ENCODE measurements around the gene PAPPA2.

PAPPA2 gene

GRCh38 chr1:176829261-176829660, 366.3 kb downstream of the PAPPA2 start:
- H3K27me3 ChIP-seq (replicated peaks; ENCODE audit: insufficient read depth, low read length) = no peaks in the 10 kb centered on the region

GRCh38 chr1:176831150-176831549, 368.2 kb downstream of the PAPPA2 start:
- H3K36me3 ChIP-seq (replicated peaks; ENCODE audit: insufficient read depth, low read length) = no peaks in the 10 kb centered on the region
- no peaks in the 10 kb centered on the region for H4K20me1 ChIP-seq (ENCODE audit: insufficient read depth, low read length)
- H3K27me3 ChIP-seq (replicated peaks; ENCODE audit: insufficient read depth, low read length) = no peaks in the 10 kb centered on the region
- H3K27ac ChIP-seq (ENCODE audit: low read length) = no peak overlapping the region
- no peaks in the 10 kb centered on the region for H3K9me3 ChIP-seq (replicated peaks; ENCODE audit: insufficient read depth, low read length)
- H3K9me2 ChIP-seq (replicated peaks; ENCODE audit: insufficient read depth, low read length) = no peaks in the 10 kb centered on the region
- H3F3A ChIP-seq (ENCODE audit: insufficient read depth, low read length) = no peaks in the 10 kb centered on the region
- no peaks in the 10 kb centered on the region for H3K4me1 ChIP-seq (ENCODE audit: low read length)
- no peak overlapping the region for H3K9ac ChIP-seq (ENCODE audit: low read length)
- no peak for TF ChIP-seq EZH2 (optimal IDR thresholded peaks at IDR 0.05; ENCODE audit: low read depth, low read length)
- TF ChIP-seq EZH2phosphoT487 (IDR thresholded peaks at IDR 0.05; ENCODE audit: low read length) = no peak
- no peak for DNase-seq
- no peak overlapping the region for H3K4me3 ChIP-seq (ENCODE audit: low read length)
- no peaks in the 10 kb centered on the region for H3K79me2 ChIP-seq (ENCODE audit: low read length)
- no peak overlapping the region for H3K4me2 ChIP-seq (ENCODE audit: low read depth, low read length)
- H2AFZ ChIP-seq (ENCODE audit: low read length) = no peak overlapping the region

More at GRCh38 chr1:176829261-176829660, 366.3 kb downstream of the PAPPA2 start:
- no peaks in the 10 kb centered on the region for H3K9me2 ChIP-seq (replicated peaks; ENCODE audit: insufficient read depth, low read length)
- no peak for DNase-seq
- no peak overlapping the region for H3K27ac ChIP-seq (ENCODE audit: low read length)
- no peak overlapping the region for H2AFZ ChIP-seq (ENCODE audit: low read length)
- H3F3A ChIP-seq (ENCODE audit: insufficient read depth, low read length) = no peaks in the 10 kb centered on the region
- no peaks in the 10 kb centered on the region for H3K79me2 ChIP-seq (ENCODE audit: low read length)
- H3K9ac ChIP-seq (ENCODE audit: low read length) = no peak overlapping the region
- no peaks in the 10 kb centered on the region for H3K9me3 ChIP-seq (replicated peaks; ENCODE audit: insufficient read depth, low read length)
- no peaks in the 10 kb centered on the region for H3K36me3 ChIP-seq (replicated peaks; ENCODE audit: insufficient read depth, low read length)
- no peaks in the 10 kb centered on the region for H3K4me1 ChIP-seq (ENCODE audit: low read length)
- no peak overlapping the region for H3K4me3 ChIP-seq (ENCODE audit: low read length)
- no peak overlapping the region for H3K4me2 ChIP-seq (ENCODE audit: low read depth, low read length)
- H4K20me1 ChIP-seq (ENCODE audit: insufficient read depth, low read length) = no peaks in the 10 kb centered on the region
- no peak for TF ChIP-seq EZH2 (optimal IDR thresholded peaks at IDR 0.05; ENCODE audit: low read depth, low read length)
- no peak for TF ChIP-seq EZH2phosphoT487 (IDR thresholded peaks at IDR 0.05; ENCODE audit: low read length)
- TF ChIP-seq, protein P1, sequence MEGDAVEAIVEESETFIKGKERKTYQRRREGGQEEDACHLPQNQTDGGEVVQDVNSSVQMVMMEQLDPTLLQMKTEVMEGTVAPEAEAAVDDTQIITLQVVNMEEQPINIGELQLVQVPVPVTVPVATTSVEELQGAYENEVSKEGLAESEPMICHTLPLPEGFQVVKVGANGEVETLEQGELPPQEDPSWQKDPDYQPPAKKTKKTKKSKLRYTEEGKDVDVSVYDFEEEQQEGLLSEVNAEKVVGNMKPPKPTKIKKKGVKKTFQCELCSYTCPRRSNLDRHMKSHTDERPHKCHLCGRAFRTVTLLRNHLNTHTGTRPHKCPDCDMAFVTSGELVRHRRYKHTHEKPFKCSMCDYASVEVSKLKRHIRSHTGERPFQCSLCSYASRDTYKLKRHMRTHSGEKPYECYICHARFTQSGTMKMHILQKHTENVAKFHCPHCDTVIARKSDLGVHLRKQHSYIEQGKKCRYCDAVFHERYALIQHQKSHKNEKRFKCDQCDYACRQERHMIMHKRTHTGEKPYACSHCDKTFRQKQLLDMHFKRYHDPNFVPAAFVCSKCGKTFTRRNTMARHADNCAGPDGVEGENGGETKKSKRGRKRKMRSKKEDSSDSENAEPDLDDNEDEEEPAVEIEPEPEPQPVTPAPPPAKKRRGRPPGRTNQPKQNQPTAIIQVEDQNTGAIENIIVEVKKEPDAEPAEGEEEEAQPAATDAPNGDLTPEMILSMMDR (IDR thresholded peaks at IDR 0.05; ENCODE audit: low read length) = no peak

DNA sequence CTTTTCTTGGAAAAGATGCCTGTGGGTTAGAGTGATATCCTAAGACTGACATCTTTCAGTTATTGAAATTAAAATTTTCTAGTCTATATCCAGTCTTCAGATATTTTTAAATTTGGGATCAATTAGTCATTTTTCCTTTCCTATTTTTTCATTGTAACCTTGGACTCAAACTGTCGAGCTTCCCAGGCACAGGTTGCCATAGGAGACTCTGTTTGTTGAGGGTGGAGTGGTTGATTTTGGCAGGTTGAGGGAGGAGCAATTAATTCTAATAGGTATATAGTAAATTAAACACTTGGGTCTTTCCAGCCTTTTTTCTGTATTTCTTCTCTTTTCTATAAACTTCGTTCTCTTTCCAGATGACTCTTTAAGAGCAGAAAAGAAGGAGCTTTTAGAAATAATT, 374.7 kb downstream of the PAPPA2 start:
- Histone ChIP-seq H3K27ac (ENCODE audit: low read length) (no peak overlapping the region), H3K4me1 (ENCODE audit: low read length) (no peaks in the 10 kb centered on the region), H3K4me2 (ENCODE audit: low read depth, low read length) (no peak overlapping the region), H4K20me1 (ENCODE audit: insufficient read depth, low read length) (no peaks in the 10 kb centered on the region), H3K79me2 (ENCODE audit: low read length) (no peaks in the 10 kb centered on the region), H3K9ac (ENCODE audit: low read length) (no peak overlapping the region), H3K4me3 (ENCODE audit: low read length) (no peak overlapping the region), H2AFZ (ENCODE audit: low read length) (no peak overlapping the region), H3K27me3 (replicated peaks; ENCODE audit: insufficient read depth, low read length) (no peaks in the 10 kb centered on the region), H3K36me3 (replicated peaks; ENCODE audit: insufficient read depth, low read length) (no peaks in the 10 kb centered on the region), H3F3A (ENCODE audit: insufficient read depth, low read length) (no peaks in the 10 kb centered on the region), H3K9me2 (replicated peaks; ENCODE audit: insufficient read depth, low read length) (no peaks in the 10 kb centered on the region), H3K9me3 (replicated peaks; ENCODE audit: insufficient read depth, low read length) (no peaks in the 10 kb centered on the region)
- DNase-seq = no peak
- TF ChIP-seq EZH2 (optimal IDR thresholded peaks at IDR 0.05; ENCODE audit: low read depth, low read length) (no peak), EZH2phosphoT487 (IDR thresholded peaks at IDR 0.05; ENCODE audit: low read length) (no peak)
- TF ChIP-seq, protein P1 (IDR thresholded peaks at IDR 0.05; ENCODE audit: low read length) = no peak

DNA sequence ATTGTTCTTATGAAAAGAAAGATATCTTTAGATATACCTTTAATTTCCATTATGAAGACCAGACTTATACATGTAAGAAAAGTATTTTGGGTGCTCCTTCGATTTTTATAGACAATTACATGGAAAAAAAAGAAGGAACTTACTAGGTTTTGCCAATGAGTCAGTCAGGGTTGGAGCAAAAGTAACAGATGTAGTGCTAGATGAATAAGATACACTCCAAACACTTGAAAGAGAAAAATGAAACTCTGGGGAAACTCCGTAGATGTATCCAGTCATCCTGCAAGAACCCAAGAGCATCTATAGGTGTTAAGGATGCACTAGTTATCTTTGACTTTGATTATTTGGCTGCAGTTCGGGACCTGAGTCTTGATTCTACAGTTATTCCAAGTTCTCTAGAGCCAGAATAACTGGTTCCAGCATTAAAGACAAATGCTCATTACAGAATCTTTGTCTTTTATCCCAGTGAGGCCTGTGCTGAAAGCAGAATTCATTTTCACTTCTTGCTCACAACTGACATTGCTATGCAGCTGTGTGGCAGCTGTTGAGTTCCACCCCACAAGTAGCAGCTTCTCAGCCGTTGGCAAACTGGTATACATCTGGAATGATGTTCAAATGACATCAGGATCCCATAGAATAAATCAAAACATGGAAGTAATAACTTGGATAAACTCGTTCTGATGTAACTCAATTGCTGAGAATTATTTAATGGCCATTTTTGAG, 375.5 kb downstream of the PAPPA2 start:
- H3K4me1 ChIP-seq (ENCODE audit: low read length) = no peaks in the 10 kb centered on the region
- H3K9me2 ChIP-seq (replicated peaks; ENCODE audit: insufficient read depth, low read length) = no peaks in the 10 kb centered on the region
- no peaks in the 10 kb centered on the region for H3K27me3 ChIP-seq (replicated peaks; ENCODE audit: insufficient read depth, low read length)
- H3K79me2 ChIP-seq (ENCODE audit: low read length) = no peaks in the 10 kb centered on the region
- DNase-seq = no peak
- H3K9ac ChIP-seq (ENCODE audit: low read length) = no peak overlapping the region
- TF ChIP-seq EZH2phosphoT487 (IDR thresholded peaks at IDR 0.05; ENCODE audit: low read length) (no peak), EZH2 (optimal IDR thresholded peaks at IDR 0.05; ENCODE audit: low read depth, low read length) (no peak)
- TF ChIP-seq, protein P1 (IDR thresholded peaks at IDR 0.05; ENCODE audit: low read length) = no peak
- H3K36me3 ChIP-seq (replicated peaks; ENCODE audit: insufficient read depth, low read length) = no peaks in the 10 kb centered on the region
- H3K4me3 ChIP-seq (ENCODE audit: low read length) = no peak overlapping the region
- no peak overlapping the region for H2AFZ ChIP-seq (ENCODE audit: low read length)
- no peaks in the 10 kb centered on the region for H3K9me3 ChIP-seq (replicated peaks; ENCODE audit: insufficient read depth, low read length)
- H3F3A ChIP-seq (ENCODE audit: insufficient read depth, low read length) = no peaks in the 10 kb centered on the region
- no peak overlapping the region for H3K4me2 ChIP-seq (ENCODE audit: low read depth, low read length)
- no peak overlapping the region for H3K27ac ChIP-seq (ENCODE audit: low read length)
- no peaks in the 10 kb centered on the region for H4K20me1 ChIP-seq (ENCODE audit: insufficient read depth, low read length)

Measured in MM.1S (cell line).